ENCODE data around the gene KMT2D. TPM values are rescaled to one million over a fixed set of nuclear protein-coding genes. Genes with fewer than 3 reads are reported as not detected.

KMT2D gene
- total and polyA plus RNA-seq, 10 of the 15 experiments (the other 5 are each of a cell fraction or from before 2014, with no cell fraction given) = 0.51 to 71.5 (median 10.4) TPM

- no peak for TF ChIP-seq PRDM15 (CRISPR knock-in tag; IDR thresholded peaks at IDR 0.05)
- 0 out of 2 replicates have a peak, but pooled peaks have one; percentile 25 for TF ChIP-seq NBN (IDR thresholded peaks at IDR 0.05)
- TF ChIP-seq TCF12 (IDR thresholded peaks at IDR 0.05; ENCODE audit: low read depth, low read length) = no peak
- peak; percentile 49; the same call in 1 of the 2 replicates for TF ChIP-seq CHD2 (IDR thresholded peaks at IDR 0.05; ENCODE audit: borderline replicate concordance, low read depth, low read length)
- TF ChIP-seq SREBF1 (IDR thresholded peaks at IDR 0.05; ENCODE audit: low read length) = peak; percentile 21; the same call in 1 of the 2 replicates
- no peak for TF ChIP-seq MYC (IDR thresholded peaks at IDR 0.05; ENCODE audit: insufficient read depth, insufficient read length, insufficient replicate concordance, low read length, severe bottlenecking)
- peak; percentile 81; the same call in 1 of the 2 replicates for TF ChIP-seq SMARCA5 (IDR thresholded peaks at IDR 0.05)
- no peak for TF ChIP-seq ATF7 (IDR thresholded peaks at IDR 0.05; ENCODE audit: low read depth)
- peak; percentile 59 for TF ChIP-seq NRF1 (conservative IDR thresholded peaks at IDR 0.05; ENCODE audit: low read depth, low read length)
- TF ChIP-seq RBBP5 (conservative IDR thresholded peaks at IDR 0.05) = no peak
- TF ChIP-seq HSF1 (IDR thresholded peaks at IDR 0.05; ENCODE audit: low read depth, low read length) = no peak
- TF ChIP-seq HDGF (IDR thresholded peaks at IDR 0.05) = peak; percentile 74
- TF ChIP-seq POU2F2 (IDR thresholded peaks at IDR 0.05; ENCODE audit: borderline replicate concordance, low read depth, low read length) = 0 out of 3 replicates have a peak, but pooled peaks have one; percentile 26
- no peak for TF ChIP-seq IKZF2 (IDR thresholded peaks at IDR 0.05)
- TF ChIP-seq JUND (IDR thresholded peaks at IDR 0.05; ENCODE audit: low read depth, low read length) = no peak
- no peak for TF ChIP-seq ZNF622 (IDR thresholded peaks at IDR 0.05)
- TF ChIP-seq CUX1 (IDR thresholded peaks at IDR 0.05; ENCODE audit: insufficient replicate concordance, low read depth, low read length) = no peak
- no peak for TF ChIP-seq USF2 (IDR thresholded peaks at IDR 0.05; ENCODE audit: borderline replicate concordance, low read depth, low read length)
Measured at GRCh38 chr12:49055978-49056754, 4.4 kb downstream of the KMT2D start (continued).

Measured in GM12878 (cell line).